AG09319 (cell line): ENCODE data around the gene NRG3.

Experiments used
- DNase-seq: peaks from one replicate; pipeline ENCODE4 v3.0.0-alpha.2; 2010; ENCODE audit warnings: low read depth; ENCODE audit errors: extremely low read depth
- CTCF ChIP-seq: IDR thresholded peaks from 2 replicates; pipeline ENCODE4 v1.5.1; 2011; ENCODE audit warnings: low read depth, mild to moderate bottlenecking, inconsistent platforms, low read length, moderate library complexity

The NRG3 gene

GRCh38 chr10:81969136-81969535 lies 94.1 kb downstream of the NRG3 start:
- no peak for DNase-seq
- no peak for TF ChIP-seq CTCF

- no peak for DNase-seq
- TF ChIP-seq CTCF = no peak
Measured at GRCh38 chr10:81978238-81978637, 103.2 kb downstream of the NRG3 start.

- DNase-seq = no peak
Measured at GRCh38 chr10:81981724-81982123, 106.7 kb downstream of the NRG3 start.

GRCh38 chr10:81984428-81984827 lies 109.4 kb downstream of the NRG3 start:
- no peak for TF ChIP-seq CTCF
- DNase-seq = no peak

More at GRCh38 chr10:81981724-81982123, 106.7 kb downstream of the NRG3 start:
- no peak for TF ChIP-seq CTCF

- no peak for TF ChIP-seq CTCF
- DNase-seq = no peak
Measured at GRCh38 chr10:81995254-81995653, 120.3 kb downstream of the NRG3 start.

- TF ChIP-seq CTCF = no peak
- DNase-seq = no peak
Measured at GRCh38 chr10:81996927-81997326, 121.9 kb downstream of the NRG3 start.

GRCh38 chr10:82020999-82021398 lies 146.0 kb downstream of the NRG3 start:
- no peak for DNase-seq
- TF ChIP-seq CTCF = no peak
